Measurements from ENCODE around the gene SCNN1B.
"Not testable (repeated sequence)": the region's sequence is repeated elsewhere in the genome, so short reads cannot be mapped to it uniquely, and the experiment has no call there.

SCNN1B gene

DNA sequence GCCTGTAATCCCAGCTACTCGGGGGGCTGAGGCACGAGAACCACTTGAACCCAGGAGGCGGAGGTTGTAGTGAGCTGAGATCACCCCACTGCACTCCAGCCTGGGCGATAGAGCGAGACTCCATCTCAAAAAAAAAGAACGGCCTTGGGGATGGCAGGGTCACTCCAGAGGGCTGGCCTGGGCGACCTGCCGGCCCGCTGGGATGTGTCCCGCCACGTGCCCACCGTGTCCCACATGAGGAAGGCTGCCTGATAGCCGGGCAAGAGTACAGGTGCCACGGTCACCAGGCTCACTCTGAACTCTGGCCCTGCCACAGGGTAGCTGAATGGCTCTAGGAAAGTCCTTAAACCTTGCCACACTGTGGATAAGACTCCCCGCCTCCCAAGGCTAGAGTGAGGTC is 83.3 kb downstream of the SCNN1B start:
- Mint-ChIP-seq H3K27me3 (no peaks in the 10 kb centered on the region), H3K9me3 (no peaks in the 10 kb centered on the region), H3K36me3 (ENCODE audit: low read depth) (peaks cover 14% of the 10 kb centered on the region), H3K27ac (no peak overlapping the region), H3K4me3 (no peak overlapping the region), H3K4me1 (ENCODE audit: low read depth) (no peaks in the 10 kb centered on the region)

DNA sequence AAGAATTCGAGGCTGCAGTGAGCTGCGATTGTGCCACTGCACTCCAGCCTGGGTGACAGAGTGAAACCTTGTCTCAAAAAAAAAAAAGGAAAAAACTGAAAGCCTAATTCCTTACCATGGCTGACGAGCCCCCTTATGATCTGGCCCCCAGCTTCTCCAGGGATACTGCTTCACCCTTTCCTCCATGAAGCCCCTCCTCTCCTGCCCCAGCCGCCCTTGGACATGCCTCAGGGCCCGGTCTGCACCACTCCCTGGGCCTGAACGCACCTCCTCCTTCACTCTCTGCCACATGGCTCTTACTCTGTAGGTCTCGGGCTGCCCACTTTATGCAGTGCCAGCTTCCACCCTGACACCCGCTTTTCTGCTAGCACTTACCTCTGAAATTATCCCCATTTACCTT is 85.6 kb downstream of the SCNN1B start:
- H3K27me3 Mint-ChIP-seq, result no peaks in the 10 kb centered on the region

DNA sequence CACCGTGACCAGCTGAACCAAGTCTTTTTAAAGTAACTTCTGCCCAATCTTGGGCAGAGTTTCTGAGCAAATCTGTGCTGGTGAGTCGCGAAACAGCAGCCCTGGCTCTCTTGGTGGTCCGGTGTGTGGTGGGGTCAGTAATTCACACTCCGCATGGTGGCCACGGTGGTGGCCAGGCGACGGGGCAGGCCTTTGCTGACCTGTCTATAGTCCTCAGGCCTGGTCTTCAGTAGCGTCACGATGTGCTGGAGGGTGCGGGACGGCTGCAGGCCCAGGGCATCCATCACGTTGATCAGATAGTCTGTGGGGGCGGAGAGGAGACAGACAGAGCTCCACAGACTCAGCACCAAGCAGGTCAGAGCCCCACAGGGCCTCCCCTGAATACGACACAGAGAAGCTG is 86.7 kb downstream of the SCNN1B start:
- Mint-ChIP-seq H3K27ac (no peak overlapping the region), H3K36me3 (ENCODE audit: low read depth) (peaks cover 24% of the 10 kb centered on the region), H3K27me3 (no peaks in the 10 kb centered on the region), H3K4me3 (no peak overlapping the region), H3K9me3 (no peaks in the 10 kb centered on the region), H3K4me1 (ENCODE audit: low read depth) (no peaks in the 10 kb centered on the region)

More for the DNA sequence above, 85.6 kb downstream of the SCNN1B start:
- no peak overlapping the region for H3K27ac Mint-ChIP-seq
- H3K36me3 Mint-ChIP-seq (ENCODE audit: low read depth), result peaks cover 24% of the 10 kb centered on the region
- no peaks in the 10 kb centered on the region for H3K4me1 Mint-ChIP-seq (ENCODE audit: low read depth)
- H3K9me3 Mint-ChIP-seq, result no peaks in the 10 kb centered on the region
- H3K4me3 Mint-ChIP-seq, result no peak overlapping the region

DNA sequence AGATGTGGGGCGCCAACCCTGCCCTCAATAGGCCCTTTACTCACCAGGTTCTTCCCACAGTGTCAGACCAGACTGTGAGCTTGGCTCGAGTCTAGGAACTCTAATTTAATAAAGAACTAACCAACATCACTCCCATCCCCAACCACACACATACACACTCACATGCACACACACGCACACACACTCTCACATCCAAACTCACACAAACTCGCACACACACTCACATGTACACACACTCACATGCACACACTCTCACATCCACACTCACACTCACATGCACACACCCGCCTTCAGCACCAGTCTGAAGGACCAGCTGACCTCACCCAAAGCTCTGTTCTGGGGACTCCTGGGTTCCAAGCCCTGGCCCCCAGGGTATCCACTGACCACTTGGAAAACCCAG is 87.1 kb downstream of the SCNN1B start:
- no peaks in the 10 kb centered on the region for H3K9me3 Mint-ChIP-seq
- no peaks in the 10 kb centered on the region for H3K4me1 Mint-ChIP-seq (ENCODE audit: low read depth)
- no peak overlapping the region for H3K4me3 Mint-ChIP-seq
- no peak overlapping the region for H3K27ac Mint-ChIP-seq
- H3K27me3 Mint-ChIP-seq, result no peaks in the 10 kb centered on the region
- peaks cover 27% of the 10 kb centered on the region for H3K36me3 Mint-ChIP-seq (ENCODE audit: low read depth)

DNA sequence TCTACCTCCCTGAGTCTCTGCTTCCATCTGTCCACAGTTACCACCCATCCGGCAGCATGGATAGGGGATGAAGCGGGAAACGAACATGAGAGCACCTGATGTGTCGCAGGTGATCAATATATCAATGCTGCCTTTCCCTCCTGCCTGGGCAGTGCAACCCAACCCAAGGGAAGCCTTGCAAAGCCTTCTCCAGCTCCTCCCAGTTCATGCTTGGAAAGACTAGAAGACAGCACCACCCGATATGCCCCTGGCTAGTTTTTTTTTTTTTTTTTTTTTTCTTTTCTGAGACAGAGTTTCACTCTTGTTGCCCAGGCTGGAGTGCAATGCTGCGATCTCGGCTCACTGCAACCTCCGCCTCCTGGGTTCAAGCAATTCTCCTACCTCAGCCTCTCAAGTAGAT is 87.8 kb downstream of the SCNN1B start:
- not testable (repeated sequence) for H3K4me3 Mint-ChIP-seq; H3K27ac Mint-ChIP-seq; H3K27me3 Mint-ChIP-seq; H3K4me1 Mint-ChIP-seq (ENCODE audit: low read depth); H3K9me3 Mint-ChIP-seq
- H3K36me3 Mint-ChIP-seq (ENCODE audit: low read depth), result peaks cover 31% of the 10 kb centered on the region

DNA sequence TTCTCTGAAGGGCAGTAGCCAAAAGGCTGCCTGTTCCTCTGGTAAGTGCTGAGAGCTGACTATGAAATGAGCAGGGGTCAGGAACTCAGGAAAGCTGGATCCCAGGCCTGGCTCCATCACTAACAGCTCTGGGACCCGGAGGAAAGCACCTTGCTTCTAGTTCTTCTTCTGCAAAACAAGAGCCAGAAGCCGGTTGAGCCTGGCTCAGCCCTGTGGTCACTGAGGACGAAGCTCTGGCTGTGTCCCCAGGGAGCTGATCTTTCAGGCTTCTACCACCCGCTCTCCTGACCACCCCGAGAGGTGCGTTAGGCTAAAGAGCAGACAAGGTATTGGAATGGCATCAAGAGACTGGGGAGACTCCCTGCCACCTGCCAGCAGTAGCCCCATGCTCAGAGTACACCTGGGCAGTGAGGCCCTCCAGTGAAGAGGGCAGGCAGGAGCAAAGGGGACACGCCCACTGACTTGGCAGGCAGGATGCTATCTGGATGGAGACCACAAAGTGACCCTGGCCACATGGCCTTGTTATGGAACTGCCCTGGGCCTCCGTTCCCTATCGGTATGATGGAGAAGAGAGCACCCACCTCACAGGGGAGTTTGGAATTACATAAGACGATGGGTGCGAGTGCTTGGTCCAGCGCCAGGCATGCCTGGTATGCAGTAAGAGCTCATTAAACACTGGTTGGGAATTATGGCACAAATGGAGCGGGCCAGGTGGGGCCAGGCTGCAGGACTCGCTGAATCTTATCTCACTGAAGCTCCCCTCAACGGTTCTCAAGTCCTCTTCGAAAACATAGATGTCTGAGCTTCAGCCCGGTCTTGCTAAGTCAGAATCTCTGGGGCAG is 89.5 kb downstream of the SCNN1B start:
- no peaks in the 10 kb centered on the region for H3K9me3 Mint-ChIP-seq
- H3K4me1 Mint-ChIP-seq (ENCODE audit: low read depth), result no peaks in the 10 kb centered on the region
- peaks cover 31% of the 10 kb centered on the region for H3K36me3 Mint-ChIP-seq (ENCODE audit: low read depth)
- no peak overlapping the region for H3K27ac Mint-ChIP-seq
- no peak overlapping the region for H3K4me3 Mint-ChIP-seq
- H3K27me3 Mint-ChIP-seq, result no peaks in the 10 kb centered on the region

DNA sequence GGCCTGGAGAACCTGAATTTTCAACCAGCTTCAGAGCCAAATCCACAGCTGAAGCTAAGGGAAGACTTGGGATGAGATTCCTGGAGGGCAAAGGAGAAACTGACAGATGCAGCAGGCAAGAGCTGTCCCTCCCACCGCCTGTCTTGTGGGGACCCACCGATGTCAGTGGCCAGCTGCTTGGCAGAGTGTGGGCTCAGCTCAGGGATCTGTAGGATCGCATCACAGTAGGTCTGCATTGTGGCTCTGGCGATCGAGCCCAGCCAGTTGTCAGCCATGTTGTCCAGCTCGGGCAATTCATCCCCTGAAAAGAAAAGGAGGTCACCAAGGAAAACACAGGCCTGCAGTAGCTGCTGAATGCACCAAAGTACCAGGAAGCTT is 90.1 kb downstream of the SCNN1B start:
- peaks cover 33% of the 10 kb centered on the region for H3K36me3 Mint-ChIP-seq (ENCODE audit: low read depth)
- H3K9me3 Mint-ChIP-seq, result no peaks in the 10 kb centered on the region
- H3K4me3 Mint-ChIP-seq, result no peak overlapping the region
- H3K4me1 Mint-ChIP-seq (ENCODE audit: low read depth), result no peaks in the 10 kb centered on the region
- no peak overlapping the region for H3K27ac Mint-ChIP-seq
- no peaks in the 10 kb centered on the region for H3K27me3 Mint-ChIP-seq

GRCh38 chr16:23394141-23394831 is 92.2 kb downstream of the SCNN1B start:
- Mint-ChIP-seq H3K27ac (no peak overlapping the region), H3K4me3 (no peak overlapping the region), H3K27me3 (no peaks in the 10 kb centered on the region), H3K36me3 (ENCODE audit: low read depth) (peaks cover 36% of the 10 kb centered on the region), H3K9me3 (no peaks in the 10 kb centered on the region), H3K4me1 (ENCODE audit: low read depth) (no peaks in the 10 kb centered on the region)

GRCh38 chr16:23395732-23396131 is 93.6 kb downstream of the SCNN1B start:
- H3K4me3 Mint-ChIP-seq, result no peak overlapping the region
- H3K4me1 Mint-ChIP-seq (ENCODE audit: low read depth), result no peaks in the 10 kb centered on the region
- no peaks in the 10 kb centered on the region for H3K27me3 Mint-ChIP-seq
- no peaks in the 10 kb centered on the region for H3K9me3 Mint-ChIP-seq
- H3K36me3 Mint-ChIP-seq (ENCODE audit: low read depth), result peaks cover 41% of the 10 kb centered on the region
- H3K27ac Mint-ChIP-seq, result no peak overlapping the region

DNA sequence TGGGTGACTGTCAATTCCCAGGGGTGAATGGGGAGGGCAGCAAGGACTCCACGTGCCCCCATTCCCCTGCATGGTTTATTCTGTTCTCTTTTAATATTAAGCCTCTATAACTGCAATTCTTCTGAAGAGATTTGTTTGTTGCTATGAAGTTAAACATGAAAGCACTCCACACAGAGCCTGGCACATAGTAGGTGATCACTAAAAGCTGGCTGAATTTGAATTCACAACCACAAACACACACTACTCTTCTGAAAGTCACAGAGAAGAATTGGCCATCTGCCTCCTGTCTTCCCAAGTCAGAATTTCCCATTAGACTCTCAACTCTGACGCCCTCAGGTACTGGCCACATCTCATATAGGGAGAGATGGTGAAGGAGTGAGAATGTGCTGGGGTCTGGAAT is 95.4 kb downstream of the SCNN1B start:
- Mint-ChIP-seq H3K4me3 (no peak overlapping the region), H3K4me1 (ENCODE audit: low read depth) (no peaks in the 10 kb centered on the region), H3K36me3 (ENCODE audit: low read depth) (peaks cover 40% of the 10 kb centered on the region), H3K9me3 (no peaks in the 10 kb centered on the region), H3K27me3 (no peaks in the 10 kb centered on the region), H3K27ac (no peak overlapping the region)

DNA sequence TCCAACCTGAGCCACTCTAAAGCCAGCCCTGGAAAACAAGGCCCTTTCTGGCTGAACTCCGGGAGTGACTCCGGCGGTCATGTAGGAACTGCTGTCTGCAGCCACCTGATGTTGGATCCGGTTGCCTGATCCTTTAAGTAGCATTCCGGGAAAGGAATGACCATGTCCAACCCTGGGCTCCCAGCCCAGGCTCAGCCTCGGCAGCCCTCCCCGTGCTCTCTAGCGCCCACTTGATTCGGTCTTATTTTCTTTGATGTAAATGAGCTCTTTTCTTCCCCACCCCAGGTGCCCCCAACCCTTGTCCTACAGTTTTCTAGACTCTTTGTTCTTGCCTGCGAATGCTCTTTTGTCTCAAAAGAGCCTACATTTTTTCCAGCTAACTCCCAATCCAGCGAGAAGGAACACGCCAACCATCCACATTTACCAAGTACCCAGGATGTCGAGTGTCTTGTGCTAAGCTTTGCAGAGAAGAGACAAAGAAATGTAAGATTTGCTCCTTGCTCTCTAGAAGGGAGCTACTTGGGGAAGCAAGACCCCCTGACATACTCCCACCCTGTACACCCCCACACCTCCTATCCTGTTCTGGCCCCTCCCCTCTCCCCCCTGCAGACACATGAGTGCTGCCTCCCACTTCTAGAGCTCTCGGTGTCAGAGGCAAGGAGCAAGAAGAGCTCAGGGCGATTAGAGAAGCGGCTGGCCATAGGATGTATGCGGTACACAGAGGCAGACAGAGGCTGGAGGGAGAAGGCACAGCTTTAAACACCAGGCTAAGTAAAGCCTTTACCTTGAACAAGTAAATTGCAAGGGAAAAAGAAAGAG is 97.1 kb downstream of the SCNN1B start:
- Mint-ChIP-seq H3K36me3 (ENCODE audit: low read depth) (peaks cover 49% of the 10 kb centered on the region), H3K9me3 (no peaks in the 10 kb centered on the region), H3K27ac (no peak overlapping the region), H3K4me1 (ENCODE audit: low read depth) (no peaks in the 10 kb centered on the region), H3K27me3 (no peaks in the 10 kb centered on the region), H3K4me3 (no peak overlapping the region)

GRCh38 chr16:23400447-23400846 is 98.3 kb downstream of the SCNN1B start:
- not testable (repeated sequence) for H3K9me3 Mint-ChIP-seq; H3K4me3 Mint-ChIP-seq; H3K27me3 Mint-ChIP-seq; H3K4me1 Mint-ChIP-seq (ENCODE audit: low read depth); H3K27ac Mint-ChIP-seq
- H3K36me3 Mint-ChIP-seq (ENCODE audit: low read depth), result peaks cover 48% of the 10 kb centered on the region

DNA sequence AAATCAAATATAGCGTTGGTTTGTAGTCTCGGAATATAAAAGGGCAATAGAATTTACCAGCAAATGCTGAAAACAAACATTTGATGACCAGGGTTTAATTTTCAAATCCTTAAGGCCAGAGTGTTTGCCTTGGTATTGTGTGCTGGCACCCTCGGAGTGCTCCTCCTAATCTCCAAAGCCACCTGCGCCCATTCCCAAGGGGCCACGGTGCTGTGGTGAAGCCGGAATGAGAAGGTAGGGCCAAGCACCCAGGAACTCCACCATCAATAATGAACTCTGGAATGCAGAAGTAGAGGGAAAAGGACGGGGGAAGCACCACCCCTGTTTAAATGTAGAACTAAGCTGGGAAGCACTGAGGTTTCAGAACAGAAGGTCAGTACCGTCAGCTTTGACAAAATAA is 99.0 kb downstream of the SCNN1B start:
- Mint-ChIP-seq H3K27me3 (no peaks in the 10 kb centered on the region), H3K4me1 (ENCODE audit: low read depth) (no peaks in the 10 kb centered on the region), H3K27ac (no peak overlapping the region), H3K9me3 (no peaks in the 10 kb centered on the region), H3K4me3 (no peak overlapping the region), H3K36me3 (ENCODE audit: low read depth) (peaks cover 53% of the 10 kb centered on the region)

GRCh38 chr16:23402100-23402499 is 100.0 kb downstream of the SCNN1B start:
- peaks cover 57% of the 10 kb centered on the region for H3K36me3 Mint-ChIP-seq (ENCODE audit: low read depth)
- no peaks in the 10 kb centered on the region for H3K4me1 Mint-ChIP-seq (ENCODE audit: low read depth)
- H3K4me3 Mint-ChIP-seq, result no peak overlapping the region
- H3K9me3 Mint-ChIP-seq, result no peaks in the 10 kb centered on the region
- no peak overlapping the region for H3K27ac Mint-ChIP-seq
- H3K27me3 Mint-ChIP-seq, result no peaks in the 10 kb centered on the region

GRCh38 chr16:23403547-23403946 is 101.4 kb downstream of the SCNN1B start:
- H3K36me3 Mint-ChIP-seq (ENCODE audit: low read depth), result peaks cover 56% of the 10 kb centered on the region
- H3K27me3 Mint-ChIP-seq, result no peaks in the 10 kb centered on the region
- H3K4me1 Mint-ChIP-seq (ENCODE audit: low read depth), result no peaks in the 10 kb centered on the region
- H3K27ac Mint-ChIP-seq, result no peak overlapping the region
- H3K4me3 Mint-ChIP-seq, result no peak overlapping the region
- no peaks in the 10 kb centered on the region for H3K9me3 Mint-ChIP-seq
